ENCODE data around the gene BAX.

The BAX gene

GRCh38 chr19:48967346-48968178 is 12.9 kb downstream of the BAX start:
- TF ChIP-seq, protein P1, sequence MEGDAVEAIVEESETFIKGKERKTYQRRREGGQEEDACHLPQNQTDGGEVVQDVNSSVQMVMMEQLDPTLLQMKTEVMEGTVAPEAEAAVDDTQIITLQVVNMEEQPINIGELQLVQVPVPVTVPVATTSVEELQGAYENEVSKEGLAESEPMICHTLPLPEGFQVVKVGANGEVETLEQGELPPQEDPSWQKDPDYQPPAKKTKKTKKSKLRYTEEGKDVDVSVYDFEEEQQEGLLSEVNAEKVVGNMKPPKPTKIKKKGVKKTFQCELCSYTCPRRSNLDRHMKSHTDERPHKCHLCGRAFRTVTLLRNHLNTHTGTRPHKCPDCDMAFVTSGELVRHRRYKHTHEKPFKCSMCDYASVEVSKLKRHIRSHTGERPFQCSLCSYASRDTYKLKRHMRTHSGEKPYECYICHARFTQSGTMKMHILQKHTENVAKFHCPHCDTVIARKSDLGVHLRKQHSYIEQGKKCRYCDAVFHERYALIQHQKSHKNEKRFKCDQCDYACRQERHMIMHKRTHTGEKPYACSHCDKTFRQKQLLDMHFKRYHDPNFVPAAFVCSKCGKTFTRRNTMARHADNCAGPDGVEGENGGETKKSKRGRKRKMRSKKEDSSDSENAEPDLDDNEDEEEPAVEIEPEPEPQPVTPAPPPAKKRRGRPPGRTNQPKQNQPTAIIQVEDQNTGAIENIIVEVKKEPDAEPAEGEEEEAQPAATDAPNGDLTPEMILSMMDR (IDR thresholded peaks at IDR 0.05; ENCODE audit: borderline replicate concordance, insufficient read depth, low read depth, low read length), result no peak

DNA sequence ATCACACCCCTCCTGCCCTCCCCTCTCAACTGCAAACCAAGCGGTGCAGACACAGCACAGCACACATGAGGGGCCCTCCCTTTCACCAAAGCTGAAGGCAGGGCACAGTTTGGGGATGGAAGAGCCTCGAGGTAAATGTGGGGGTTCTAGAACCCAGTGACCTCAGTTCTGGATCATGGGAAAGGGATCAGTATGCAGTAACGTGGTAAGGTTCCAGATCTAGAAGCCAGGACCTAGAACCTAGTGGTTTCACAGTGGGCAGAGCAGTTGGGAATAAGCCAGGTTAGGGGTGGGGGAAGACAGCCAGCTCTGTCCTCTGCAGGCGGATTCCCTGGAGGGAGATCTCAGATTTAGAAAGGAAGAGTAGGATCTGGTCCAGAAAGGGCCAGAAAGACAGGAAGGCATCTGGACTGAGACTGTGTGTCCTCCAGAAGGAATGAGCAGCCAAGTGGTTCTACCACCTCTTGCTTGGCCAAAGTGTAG is 13.5 kb downstream of the BAX start:
- no peak overlapping the region for H3K4me3 ChIP-seq (ENCODE audit: low read depth, low read length)
- TF ChIP-seq, protein P1 (IDR thresholded peaks at IDR 0.05; ENCODE audit: borderline replicate concordance, insufficient read depth, low read depth, low read length), result no peak

More at GRCh38 chr19:48967346-48968178, 12.9 kb downstream of the BAX start:
- no peak overlapping the region for H3K4me3 ChIP-seq (ENCODE audit: low read depth, low read length)

DNA sequence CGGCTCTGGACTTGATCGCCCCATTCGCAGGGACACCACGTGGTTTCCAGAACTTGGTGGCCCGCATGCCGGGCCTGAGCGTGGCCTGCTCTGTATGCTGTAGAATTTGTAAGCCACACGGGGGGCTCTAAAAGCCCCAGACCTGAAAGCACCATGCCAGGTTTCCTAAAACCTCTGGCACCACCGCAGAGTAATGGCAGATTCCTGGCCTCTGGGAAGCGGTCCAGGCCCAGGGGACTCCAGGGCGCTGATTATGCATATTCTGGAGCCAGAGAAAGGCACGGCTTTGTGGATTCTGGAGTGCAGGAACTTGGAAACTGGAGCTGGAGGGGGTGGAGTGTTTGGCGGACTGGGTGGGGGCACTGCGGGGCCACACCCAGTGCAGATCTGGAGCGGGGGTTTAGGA is 14.1 kb downstream of the BAX start:
- TF ChIP-seq, protein P1 (IDR thresholded peaks at IDR 0.05; ENCODE audit: borderline replicate concordance, insufficient read depth, low read depth, low read length), result no peak
- H3K4me3 ChIP-seq (ENCODE audit: low read depth, low read length), result no peak overlapping the region

DNA sequence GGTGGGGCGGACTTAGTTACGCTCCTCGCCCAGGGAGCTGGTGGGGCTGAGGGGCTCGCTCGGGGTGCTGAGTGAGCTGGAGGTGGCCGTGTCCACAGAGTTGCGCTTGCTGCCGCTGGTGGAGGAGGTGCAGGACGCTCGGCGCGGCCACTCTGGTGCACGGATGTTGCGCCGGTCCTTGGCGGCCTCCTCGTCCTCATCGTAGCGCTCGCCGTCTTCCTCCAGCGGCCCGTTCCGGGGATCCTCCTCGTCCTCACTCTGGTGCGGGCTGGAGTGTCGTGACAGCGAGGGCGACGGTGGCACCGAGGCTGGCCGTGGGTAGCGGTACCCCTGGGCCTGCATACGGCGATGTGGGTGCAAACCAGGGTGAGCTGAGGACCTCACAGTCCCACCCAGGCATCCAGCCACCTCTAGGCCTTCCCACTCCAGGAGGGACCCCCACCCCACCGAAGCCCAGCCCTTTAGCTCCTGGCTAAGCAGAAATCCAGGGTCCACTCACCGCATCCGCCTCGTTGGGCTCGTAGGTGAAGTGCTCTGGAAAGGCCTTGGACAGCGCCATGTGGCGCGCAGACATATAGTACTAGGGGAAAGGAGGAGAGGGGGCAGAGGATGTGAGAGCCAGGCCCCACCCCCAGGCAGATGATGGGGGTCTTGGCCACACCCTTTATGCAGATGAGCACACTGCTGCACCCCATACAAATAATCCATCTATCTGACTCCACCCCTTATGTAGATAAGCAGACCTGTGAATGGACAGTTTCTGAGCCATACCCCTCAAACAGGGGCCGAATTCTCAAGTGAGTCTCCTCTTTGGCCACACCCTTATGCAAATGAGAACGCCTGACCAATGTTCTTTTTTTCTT is 14.8 kb downstream of the BAX start:
- TF ChIP-seq, protein P1 (IDR thresholded peaks at IDR 0.05; ENCODE audit: borderline replicate concordance, insufficient read depth, low read depth, low read length), result no peak
- no peak overlapping the region for H3K4me3 ChIP-seq (ENCODE audit: low read depth, low read length)

DNA sequence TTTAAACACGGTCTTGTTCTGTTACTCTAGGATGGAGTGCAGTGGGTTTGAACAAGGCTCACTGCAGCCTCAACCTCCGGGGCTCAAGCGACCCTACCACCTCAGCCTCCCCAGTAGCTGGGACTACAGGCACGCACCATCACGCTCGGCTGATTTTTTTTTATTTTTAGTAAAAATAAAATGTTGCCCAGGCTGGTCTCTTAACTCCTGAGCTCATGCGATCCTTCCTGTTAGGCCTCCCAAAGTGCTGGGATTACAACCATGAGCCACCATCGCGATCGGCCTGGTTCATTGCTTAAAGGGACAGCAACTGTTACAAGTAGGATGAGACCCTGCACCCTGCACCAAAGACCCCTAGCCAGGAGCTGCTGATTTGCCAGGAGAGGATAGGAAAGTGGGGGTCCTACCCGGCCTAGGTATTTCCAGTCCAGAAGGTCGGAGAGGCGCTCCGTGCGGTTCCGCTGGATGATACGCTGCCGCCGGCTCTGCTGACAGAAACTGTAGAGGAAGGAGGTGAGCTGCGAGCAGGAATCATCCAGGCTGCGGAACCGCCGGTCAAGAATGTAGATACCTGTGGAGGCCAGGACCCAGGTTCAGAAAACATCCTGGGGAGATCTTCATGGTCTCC is 15.6 kb downstream of the BAX start:
- TF ChIP-seq, protein P1 (IDR thresholded peaks at IDR 0.05; ENCODE audit: borderline replicate concordance, insufficient read depth, low read depth, low read length), result no peak
- H3K4me3 ChIP-seq (ENCODE audit: low read depth, low read length), result no peak overlapping the region

- H3K4me3 ChIP-seq (ENCODE audit: low read depth, low read length), result no peak overlapping the region
- TF ChIP-seq, protein P1 (IDR thresholded peaks at IDR 0.05; ENCODE audit: borderline replicate concordance, insufficient read depth, low read depth, low read length), result peak; percentile 92
Observed at GRCh38 chr19:48970923-48971395, 16.3 kb downstream of the BAX start.

All from GM12875 (cell line).